ENCODE results near the gene PGAP2.

- TF ChIP-seq POLR2A (IDR thresholded peaks at IDR 0.05; ENCODE audit: low read length), result no peak
- TF ChIP-seq GATA1 (IDR thresholded peaks at IDR 0.05; ENCODE audit: low read depth, low read length), result no peak
Measured at GRCh38 chr11:3815845-3816244, 7.5 kb downstream of the PGAP2 start.

Measured in erythroblast (primary cell).